GM12891 (cell line): ENCODE measurements around the gene ASCL1.

Experiments
- POLR2A ChIP-seq: IDR thresholded peaks from 2 replicates; pipeline ENCODE4 v1.6.1; 2011; ENCODE audit warnings: low read depth, low read length, control low read depth
- POLR2AphosphoS5 ChIP-seq: IDR thresholded peaks from 2 replicates; pipeline ENCODE4 v1.6.1; 2011; ENCODE audit warnings: low read depth, low read length, control low read depth
- SPI1 ChIP-seq: IDR thresholded peaks from 2 replicates; pipeline ENCODE4 v1.6.1; 2011; ENCODE audit warnings: low read depth, low read length, control low read depth
- TAF1 ChIP-seq: IDR thresholded peaks from 2 replicates; pipeline ENCODE4 v1.6.1; 2011; ENCODE audit warnings: low read depth, low read length, control low read depth

DNA sequence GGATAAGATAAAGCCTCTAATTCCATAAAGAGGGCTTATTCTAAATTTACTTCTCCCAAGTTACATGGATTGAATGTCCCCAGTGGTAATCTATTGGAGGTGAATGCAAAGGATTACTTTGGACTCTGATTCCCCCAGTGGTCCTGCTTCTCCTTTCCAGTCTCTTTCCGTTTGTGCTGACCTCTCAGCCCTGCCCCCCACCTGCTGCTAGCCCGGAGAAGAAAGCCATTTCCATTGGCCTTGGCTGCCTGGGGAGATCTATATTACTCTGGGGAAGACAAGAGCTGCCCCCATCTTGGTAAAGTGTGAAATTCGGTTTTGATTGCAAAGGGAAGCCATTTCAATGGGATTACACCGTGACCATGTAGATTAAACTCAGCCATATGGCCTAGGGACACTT is 13.3 kb downstream of the ASCL1 start:
- TF ChIP-seq POLR2AphosphoS5 (no peak), POLR2A (no peak), TAF1 (no peak), SPI1 (no peak)
